Memory B cell (primary cell): ENCODE data around the gene ACTN4.

Experiments used
- ATAC-seq: fragments of 150-1000 bp; cut with Tn5 transposase; 2 replicates; pipeline ENCODE4 v1.10.0; 2021; ENCODE audit warnings: low read depth, mild to moderate bottlenecking, moderate library complexity
- DNase-seq, 2 donors: peaks; one replicate each; pipeline ENCODE4 v3.0.0; 2022; ENCODE audit warnings: low spot score in 2 of 2
- H3K27ac Mint-ChIP-seq: one replicate; pipeline ENCODE4 v1.8.0; 2022; ENCODE audit warnings: mild to moderate bottlenecking, moderate library complexity, mixed read lengths
- H3K27me3 Mint-ChIP-seq: one replicate; pipeline ENCODE4 v1.8.0; 2022; ENCODE audit warnings: mixed read lengths
- H3K36me3 Mint-ChIP-seq: one replicate; pipeline ENCODE4 v1.8.0; 2022; ENCODE audit warnings: mild to moderate bottlenecking, mixed read lengths
- H3K4me1 Mint-ChIP-seq: one replicate; pipeline ENCODE4 v1.8.0; 2022; ENCODE audit warnings: mixed read lengths
- H3K4me3 Mint-ChIP-seq: one replicate; pipeline ENCODE4 v1.8.0; 2022; ENCODE audit warnings: mild to moderate bottlenecking, moderate library complexity, mixed read lengths
- H3K9me3 Mint-ChIP-seq: one replicate; pipeline ENCODE4 v1.8.0; 2022; ENCODE audit warnings: mixed read lengths

Gene ACTN4

GRCh38 chr19:38648769-38649304 lies 1.4 kb downstream of the ACTN4 start:
- DNase-seq, result no peak
- ATAC-seq, result no peak
- Mint-ChIP-seq H3K4me1 (peaks cover 37% of the 10 kb centered on the region), H3K27ac (peak overlapping the region; percentile 85), H3K36me3 (peaks cover 1% of the 10 kb centered on the region), H3K4me3 (peak overlapping the region; percentile 93), H3K9me3 (no peaks in the 10 kb centered on the region), H3K27me3 (no peaks in the 10 kb centered on the region)

- Mint-ChIP-seq H3K27me3 (no peaks in the 10 kb centered on the region), H3K4me3 (peak overlapping the region; percentile 93)
- DNase-seq, result no peak
Measured at GRCh38 chr19:38649305-38650171, 2.1 kb downstream of the ACTN4 start.

GRCh38 chr19:38650172-38650775 lies 2.8 kb downstream of the ACTN4 start:
- Mint-ChIP-seq H3K9me3 (no peaks in the 10 kb centered on the region), H3K27me3 (no peaks in the 10 kb centered on the region), H3K36me3 (peaks cover 6% of the 10 kb centered on the region), H3K4me3 (peak overlapping the region; percentile 55), H3K4me1 (peaks cover 45% of the 10 kb centered on the region), H3K27ac (no peak overlapping the region)
- DNase-seq (no peak), ATAC-seq (no peak)

More at GRCh38 chr19:38649305-38650171, 2.1 kb downstream of the ACTN4 start:
- no peak for ATAC-seq
- Mint-ChIP-seq H3K27ac (peak overlapping the region; percentile 85), H3K36me3 (peaks cover 2% of the 10 kb centered on the region), H3K4me1 (peaks cover 39% of the 10 kb centered on the region), H3K9me3 (no peaks in the 10 kb centered on the region)

- Mint-ChIP-seq H3K4me1 (peaks cover 53% of the 10 kb centered on the region), H3K27ac (no peak overlapping the region), H3K9me3 (no peaks in the 10 kb centered on the region), H3K27me3 (no peaks in the 10 kb centered on the region), H3K36me3 (peaks cover 8% of the 10 kb centered on the region), H3K4me3 (no peak overlapping the region)
- ATAC-seq (no peak), DNase-seq (no peak)
Measured at GRCh38 chr19:38650911-38651584, 3.6 kb downstream of the ACTN4 start.

- no peaks in the 10 kb centered on the region for H3K9me3 Mint-ChIP-seq
- H3K4me1 Mint-ChIP-seq, result peaks cover 53% of the 10 kb centered on the region
- H3K36me3 Mint-ChIP-seq, result peaks cover 12% of the 10 kb centered on the region
- ATAC-seq, result no peak
- no peak overlapping the region for H3K4me3 Mint-ChIP-seq
- DNase-seq, result no peak
- H3K27ac Mint-ChIP-seq, result no peak overlapping the region
- H3K27me3 Mint-ChIP-seq, result no peaks in the 10 kb centered on the region
Measured at GRCh38 chr19:38653028-38653571, 5.7 kb downstream of the ACTN4 start.

GRCh38 chr19:38654628-38655055 lies 7.2 kb downstream of the ACTN4 start:
- Mint-ChIP-seq H3K27me3 (no peaks in the 10 kb centered on the region), H3K27ac (no peak overlapping the region), H3K4me1 (peaks cover 41% of the 10 kb centered on the region), H3K4me3 (no peak overlapping the region), H3K36me3 (peaks cover 11% of the 10 kb centered on the region), H3K9me3 (no peaks in the 10 kb centered on the region)
- no peak for DNase-seq
- ATAC-seq, result no peak

GRCh38 chr19:38655148-38655824 lies 7.8 kb downstream of the ACTN4 start:
- H3K4me3 Mint-ChIP-seq, result no peak overlapping the region
- DNase-seq (no peak), ATAC-seq (peak; percentile 24)
- peaks cover 36% of the 10 kb centered on the region for H3K4me1 Mint-ChIP-seq
- no peaks in the 10 kb centered on the region for H3K9me3 Mint-ChIP-seq
- no peaks in the 10 kb centered on the region for H3K27me3 Mint-ChIP-seq
- H3K27ac Mint-ChIP-seq, result peak overlapping the region; percentile 79
- peaks cover 11% of the 10 kb centered on the region for H3K36me3 Mint-ChIP-seq

GRCh38 chr19:38656171-38656981 lies 8.9 kb downstream of the ACTN4 start:
- DNase-seq (no peak), ATAC-seq (no peak)
- H3K9me3 Mint-ChIP-seq, result no peaks in the 10 kb centered on the region
- H3K27me3 Mint-ChIP-seq, result no peaks in the 10 kb centered on the region
- peaks cover 13% of the 10 kb centered on the region for H3K36me3 Mint-ChIP-seq
- H3K27ac Mint-ChIP-seq, result peak overlapping the region; percentile 79
- no peak overlapping the region for H3K4me3 Mint-ChIP-seq
- H3K4me1 Mint-ChIP-seq, result peaks cover 35% of the 10 kb centered on the region

GRCh38 chr19:38657633-38658222 lies 10.3 kb downstream of the ACTN4 start:
- ATAC-seq (peak; percentile 47), DNase-seq (no peak)
- Mint-ChIP-seq H3K4me1 (peaks cover 32% of the 10 kb centered on the region), H3K27ac (peak overlapping the region; percentile 62), H3K4me3 (no peak overlapping the region), H3K27me3 (no peaks in the 10 kb centered on the region), H3K9me3 (no peaks in the 10 kb centered on the region), H3K36me3 (peaks cover 13% of the 10 kb centered on the region)

- H3K4me1 Mint-ChIP-seq, result peaks cover 31% of the 10 kb centered on the region
- peak overlapping the region; percentile 62 for H3K27ac Mint-ChIP-seq
- H3K27me3 Mint-ChIP-seq, result no peaks in the 10 kb centered on the region
- H3K4me3 Mint-ChIP-seq, result no peak overlapping the region
- no peak for ATAC-seq
- no peak for DNase-seq
- H3K9me3 Mint-ChIP-seq, result no peaks in the 10 kb centered on the region
- peaks cover 13% of the 10 kb centered on the region for H3K36me3 Mint-ChIP-seq
Measured at GRCh38 chr19:38658462-38659306, 11.2 kb downstream of the ACTN4 start.

GRCh38 chr19:38660724-38661123 lies 13.3 kb downstream of the ACTN4 start:
- Mint-ChIP-seq H3K36me3 (peaks cover 6% of the 10 kb centered on the region), H3K4me1 (peaks cover 28% of the 10 kb centered on the region), H3K9me3 (no peaks in the 10 kb centered on the region), H3K27me3 (no peaks in the 10 kb centered on the region), H3K27ac (no peak overlapping the region), H3K4me3 (no peak overlapping the region)
- DNase-seq (no peak), ATAC-seq (no peak)

GRCh38 chr19:38661136-38661535 lies 13.7 kb downstream of the ACTN4 start:
- Mint-ChIP-seq H3K36me3 (peaks cover 6% of the 10 kb centered on the region), H3K9me3 (no peaks in the 10 kb centered on the region), H3K4me3 (no peak overlapping the region), H3K27ac (no peak overlapping the region), H3K4me1 (peaks cover 27% of the 10 kb centered on the region), H3K27me3 (no peaks in the 10 kb centered on the region)
- no peak for DNase-seq
- no peak for ATAC-seq
